H54 (cell line): ENCODE data around the gene PRAC2.

Source experiments
- DNase-seq: peaks from one replicate; pipeline ENCODE4 v3.0.0; 2011; ENCODE audit warnings: low spot score, mixed read lengths; ENCODE audit not compliant: insufficient read length
- FAIRE-seq: peaks from 3 replicates; lab custom pipeline; 2011; peaks lifted over from hg19 to GRCh38; lab: Jason Lieb, UNC
- POLR2A ChIP-seq: IDR thresholded peaks from 2 replicates; pipeline ENCODE4 v1.6.1; 2011; ENCODE audit warnings: low read depth, mild to moderate bottlenecking, low read length

PRAC2 gene

DNA sequence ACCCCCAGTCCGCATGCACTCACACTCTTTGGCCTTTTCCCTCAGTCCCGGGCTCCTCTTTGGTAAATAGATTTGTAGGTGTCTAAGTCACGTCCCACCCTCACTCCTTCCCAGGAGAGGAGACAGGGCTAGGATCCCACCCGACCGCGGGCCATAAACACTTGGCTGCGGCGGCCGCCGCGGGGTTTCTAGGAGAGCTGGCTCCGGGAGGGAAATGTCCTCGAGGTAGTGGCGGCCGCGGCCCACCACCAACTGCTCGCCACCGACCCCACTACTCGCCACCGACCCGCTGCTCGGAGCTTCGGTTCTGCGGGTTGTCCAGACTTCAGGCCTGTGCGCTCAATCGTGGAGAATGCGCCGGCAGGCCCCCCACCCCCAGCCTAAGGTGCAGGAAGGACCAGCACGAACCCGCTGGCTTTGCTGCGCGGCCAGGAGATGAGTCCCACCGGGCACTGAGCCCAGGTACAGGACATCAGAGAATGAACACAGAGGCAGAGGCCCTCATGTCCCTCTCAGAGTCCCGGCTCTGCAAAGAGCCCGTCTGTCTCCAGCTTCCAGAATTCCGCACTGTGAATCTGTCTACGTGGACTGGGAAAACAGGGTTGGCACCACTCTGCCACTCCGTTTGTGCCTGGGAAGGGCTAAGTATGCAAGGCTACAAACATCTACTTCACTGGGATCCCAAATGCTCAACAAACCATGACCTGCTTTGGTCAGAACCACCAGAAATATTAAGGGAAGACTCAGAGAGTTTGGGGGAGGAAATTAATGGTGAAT lies 2.5 kb downstream of the PRAC2 start:
- FAIRE-seq (no peak), DNase-seq (no peak)
- TF ChIP-seq POLR2A: no peak

DNA sequence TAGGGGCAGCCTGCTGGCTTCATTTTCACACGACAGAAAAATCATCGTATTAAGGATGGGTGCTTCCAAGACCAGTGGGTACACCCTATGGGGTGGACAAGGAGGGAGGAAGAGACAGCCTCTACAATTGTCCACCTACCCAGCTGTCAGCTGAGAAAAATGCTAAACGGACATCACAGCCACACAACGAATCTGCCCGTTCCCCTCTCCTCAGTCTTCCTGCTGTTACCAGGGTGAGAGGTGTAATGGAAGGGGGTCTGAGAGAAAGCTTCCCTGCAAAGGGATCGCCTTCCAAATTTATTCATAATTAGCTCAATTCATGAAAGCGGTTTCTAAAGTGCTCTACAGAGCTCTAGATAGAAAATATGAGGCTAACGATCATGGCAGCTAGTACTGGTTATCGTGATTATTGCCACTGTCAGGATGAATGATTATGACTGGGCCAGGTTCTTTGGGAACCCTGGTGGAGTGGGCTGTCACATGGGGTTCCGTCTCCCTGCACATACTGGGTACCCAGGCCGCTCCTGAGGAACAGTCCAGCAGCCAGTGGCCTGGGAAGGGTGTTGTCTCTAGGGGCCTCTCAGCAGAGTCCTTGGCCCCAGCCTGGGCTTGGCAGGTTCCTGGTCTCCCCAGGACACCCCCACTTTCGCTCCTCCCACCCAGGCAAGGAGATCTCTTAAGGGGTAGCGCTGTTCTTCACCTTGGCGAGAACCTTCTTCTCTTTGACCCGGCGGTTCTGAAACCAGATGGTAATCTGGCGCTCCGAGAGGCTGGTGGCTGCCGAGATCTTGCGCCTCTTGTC lies 3.3 kb downstream of the PRAC2 start:
- no peak for FAIRE-seq
- DNase-seq: no peak
- TF ChIP-seq POLR2A: no peak

DNA sequence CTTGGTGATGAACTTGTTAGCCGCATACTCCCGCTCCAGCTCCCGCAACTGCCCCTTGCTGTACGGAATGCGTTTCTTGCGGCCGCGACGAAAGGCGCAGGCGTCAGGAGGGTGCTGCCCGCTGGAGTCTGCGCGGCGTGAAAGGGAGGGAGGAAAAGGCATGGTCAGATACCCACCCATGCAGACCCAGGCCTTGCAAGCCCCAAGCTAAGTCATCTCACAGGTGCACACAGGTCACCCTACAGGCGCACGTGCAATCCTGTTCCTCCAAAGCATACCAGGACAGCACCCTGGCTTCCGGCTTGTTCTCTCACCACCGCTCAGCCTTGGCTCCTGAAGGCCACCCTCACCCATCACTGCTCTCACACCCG lies 3.9 kb downstream of the PRAC2 start:
- no peak for FAIRE-seq
- TF ChIP-seq POLR2A: no peak

DNA sequence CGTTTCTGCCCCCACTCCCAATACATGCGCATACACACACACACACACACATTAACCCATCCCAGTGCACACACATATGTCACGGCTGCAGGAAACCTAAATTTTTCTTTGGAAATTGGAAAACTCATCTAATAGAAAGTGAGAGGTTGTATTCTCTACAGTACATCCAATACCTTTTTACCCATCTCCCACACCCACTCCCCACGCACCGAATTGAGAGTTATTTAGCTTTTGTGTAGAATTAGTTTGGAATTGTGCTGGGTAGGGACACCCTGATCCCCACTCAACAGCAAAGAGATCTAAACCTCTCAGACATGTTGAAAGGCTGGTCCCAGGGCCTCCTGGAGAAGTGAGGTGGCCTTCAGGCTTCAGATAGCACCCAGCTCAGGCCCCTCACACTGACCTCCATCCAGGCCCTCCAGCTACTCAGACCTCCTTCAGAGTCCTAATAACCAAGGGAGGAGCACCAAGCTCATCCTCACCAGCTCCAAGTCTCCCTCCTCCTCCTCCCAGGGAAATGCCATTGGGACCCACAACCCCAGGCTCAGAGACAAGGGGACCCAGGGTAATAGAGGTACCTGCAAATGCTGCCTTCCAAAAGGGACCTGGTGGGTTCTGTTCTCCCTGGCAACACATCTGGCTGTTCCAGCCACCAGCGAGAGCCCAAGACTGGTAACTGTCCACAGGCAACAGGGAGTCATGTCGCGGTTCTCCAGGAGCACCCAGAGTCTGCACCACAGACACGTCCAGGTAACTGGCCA lies 4.6 kb downstream of the PRAC2 start:
- DNase-seq (no peak), FAIRE-seq (no peak)
- TF ChIP-seq POLR2A: no peak

More for the DNA sequence above, 3.9 kb downstream of the PRAC2 start:
- DNase-seq: no peak

DNA sequence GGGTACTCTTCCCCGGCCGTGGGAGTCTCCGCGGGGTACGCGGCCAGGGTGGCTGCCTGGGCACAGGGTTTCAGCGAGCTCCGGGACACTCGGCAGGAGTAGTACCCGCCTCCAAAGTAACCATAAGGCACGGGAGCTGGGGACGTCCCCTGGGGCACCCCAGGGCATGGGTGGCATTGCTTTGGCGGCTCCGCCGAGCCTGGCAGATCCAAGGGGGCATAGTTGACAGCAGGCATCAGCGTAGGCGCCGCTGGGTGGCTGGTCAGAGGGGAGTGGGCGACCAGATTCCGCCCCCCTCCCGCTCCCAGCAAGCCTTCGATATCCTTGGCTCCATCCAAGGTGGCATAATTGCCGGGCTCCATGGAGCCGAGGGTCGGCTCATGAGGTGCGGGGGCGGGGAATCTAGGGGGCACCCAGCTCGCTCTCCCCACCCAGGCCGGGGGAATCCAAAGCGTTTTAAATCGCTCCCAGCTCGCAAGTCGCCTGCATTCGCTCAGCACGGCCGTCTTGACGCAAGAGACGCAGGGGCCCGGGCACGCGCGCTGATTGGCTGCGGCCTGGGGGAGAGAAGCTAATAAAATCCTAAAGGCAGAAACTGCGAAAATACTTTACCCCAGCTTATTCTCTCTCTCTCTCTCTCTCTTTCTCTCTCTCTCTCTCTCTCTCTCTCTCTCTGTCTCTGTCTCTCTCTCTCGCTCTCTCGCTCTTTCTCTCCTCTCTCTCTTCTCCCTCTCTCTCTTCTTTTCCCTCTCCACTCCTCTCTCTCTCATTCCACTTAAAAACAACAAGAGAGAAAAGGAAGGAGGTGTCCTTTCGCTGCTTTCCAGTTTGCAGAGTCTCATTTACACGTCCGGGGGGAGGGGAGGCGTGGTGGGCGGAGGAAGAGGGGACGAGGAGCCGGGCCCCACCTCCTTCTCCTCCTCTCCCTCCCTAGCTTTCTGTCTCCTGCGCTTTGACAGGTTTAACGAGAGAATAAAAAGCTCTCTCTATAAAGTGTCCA lies 5.5 kb downstream of the PRAC2 start, which contains the start of gene HOXB13:
HOXB13 (minus strand) TSS at position 519 of the 1,000 bp plus-strand sequence; CDS start at position 362, 157 bp downstream.
- no peak for FAIRE-seq
- no peak for TF ChIP-seq POLR2A
- DNase-seq: peak; percentile 85

DNA sequence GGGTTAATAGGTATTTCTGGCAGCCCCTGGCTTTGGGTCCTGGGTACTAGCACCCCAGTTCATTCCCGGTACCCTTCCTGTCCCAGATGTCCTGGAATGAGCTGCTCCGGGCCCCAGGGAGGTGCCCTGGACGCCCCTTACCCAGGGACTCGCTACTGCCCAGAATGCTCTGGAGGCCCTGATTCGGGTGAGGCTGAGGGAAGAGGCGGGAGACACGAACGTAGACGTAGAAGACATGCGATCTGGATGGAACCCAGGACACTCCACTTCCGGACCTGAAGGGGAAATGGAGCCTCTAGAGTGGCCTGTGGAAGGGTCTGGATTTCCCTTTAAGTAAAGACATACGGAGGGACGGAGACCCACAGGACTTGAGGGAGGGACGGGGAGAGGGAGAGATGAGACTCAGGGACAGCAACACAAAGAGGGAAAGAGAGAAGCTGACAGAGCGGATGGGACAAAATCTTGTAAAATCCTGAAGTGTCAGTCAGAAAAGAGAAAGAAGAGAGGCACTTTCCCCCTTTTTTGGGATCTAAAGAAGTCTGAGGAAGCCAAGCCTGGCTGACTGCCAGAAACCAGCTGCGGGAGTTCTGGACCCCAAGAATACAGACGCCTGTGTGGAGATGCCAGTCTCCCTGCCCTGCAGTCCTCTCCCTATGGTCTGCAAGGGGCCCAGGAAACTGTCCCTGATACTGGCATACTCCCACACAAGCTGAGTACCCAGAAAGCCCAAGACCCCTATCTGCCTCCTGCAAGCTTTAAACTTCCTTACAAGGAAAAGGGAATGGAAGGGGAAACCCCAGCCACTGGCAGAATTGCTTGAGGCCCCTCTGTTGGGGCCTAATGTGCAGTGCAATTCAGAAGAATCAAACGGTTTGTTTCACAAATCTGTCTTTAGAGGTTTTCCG lies 6.6 kb downstream of the PRAC2 start:
- no peak; the same call in 1 of the 2 replicates for TF ChIP-seq POLR2A
- DNase-seq: no peak
- no peak for FAIRE-seq

DNA sequence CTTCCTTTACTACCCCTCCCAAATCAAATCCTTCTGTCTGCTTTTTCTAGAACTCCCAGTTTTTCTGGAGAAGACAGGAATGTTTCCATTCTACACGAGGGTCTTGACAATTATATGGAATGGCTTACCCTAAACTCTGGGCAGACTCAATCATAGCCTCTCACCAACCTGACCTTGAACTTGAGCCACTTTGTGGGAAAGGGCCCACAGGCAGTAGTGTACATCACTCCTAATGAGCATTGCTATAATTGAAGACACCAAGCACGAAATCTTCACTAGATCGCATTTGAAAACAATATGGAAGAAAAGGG lies 7.2 kb downstream of the PRAC2 start:
- DNase-seq (no peak), FAIRE-seq (no peak)
- TF ChIP-seq POLR2A: no peak

DNA sequence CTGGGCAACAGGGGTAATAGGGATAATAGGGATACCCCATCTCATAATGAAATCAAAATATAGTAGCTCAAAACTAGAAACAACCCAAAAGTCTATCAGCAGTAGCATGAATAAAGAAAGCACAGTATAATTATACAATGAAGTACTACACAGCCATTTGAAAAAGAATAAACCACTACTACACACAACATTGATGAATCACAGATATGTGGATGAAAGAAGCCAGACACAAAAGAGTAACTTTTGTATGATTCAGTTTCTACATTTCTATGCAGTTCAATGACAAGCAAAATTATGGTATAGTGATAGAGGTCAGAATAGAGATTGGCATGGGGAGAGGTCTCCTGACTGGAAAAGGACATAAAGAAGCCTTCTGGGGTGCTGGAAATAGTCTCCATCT lies 8.4 kb downstream of the PRAC2 start:
- FAIRE-seq: no peak
- no peak for TF ChIP-seq POLR2A

DNA sequence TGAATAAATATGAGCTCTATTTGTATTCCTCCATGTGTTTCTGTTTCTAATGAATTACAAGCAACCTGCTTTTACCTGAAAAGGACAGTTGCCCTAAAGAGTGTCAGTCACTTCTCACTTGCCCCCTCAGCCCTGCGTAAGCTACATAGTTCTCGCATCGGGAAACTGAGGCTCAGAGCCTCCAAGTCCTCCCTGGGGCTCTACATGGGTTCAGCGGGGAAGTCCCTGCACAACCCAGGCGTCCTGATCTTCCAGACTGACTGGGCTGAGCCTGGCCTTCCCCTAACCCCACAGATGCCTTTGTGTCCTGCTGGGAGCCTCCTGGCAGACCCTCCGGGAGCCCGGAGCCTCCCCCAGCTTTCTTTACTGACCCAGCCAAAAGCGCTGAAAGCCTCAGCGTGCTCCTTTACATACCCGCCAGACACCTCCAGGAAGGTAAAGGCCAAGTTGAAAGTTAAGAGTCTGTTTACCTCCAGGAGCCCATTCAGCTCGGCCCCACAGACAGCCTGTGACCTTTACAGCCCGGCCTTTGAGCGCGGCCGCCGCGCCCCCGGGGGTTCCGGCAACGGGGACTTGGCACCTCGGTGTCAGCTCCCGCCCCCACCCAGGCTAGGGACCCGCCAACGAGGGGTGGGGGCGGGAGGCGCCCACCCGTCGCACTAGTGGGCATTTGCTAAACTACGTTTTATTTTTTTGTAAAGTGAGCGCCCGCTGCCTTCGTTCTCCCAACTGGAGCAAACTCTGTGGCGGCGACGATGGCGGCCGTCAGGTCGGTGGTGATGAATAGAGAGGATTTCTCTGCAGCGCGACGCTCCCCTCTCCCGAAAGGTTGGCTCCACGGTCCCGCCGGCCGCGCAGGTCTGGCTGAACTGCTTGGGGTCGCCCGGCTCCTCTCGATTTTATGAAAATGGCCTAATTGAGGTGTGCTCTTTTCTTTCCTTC lies 10.0 kb downstream of the PRAC2 start:
- no peak for FAIRE-seq
- no peak for TF ChIP-seq POLR2A
- DNase-seq: no peak

More for the DNA sequence above, 8.4 kb downstream of the PRAC2 start:
- no peak for DNase-seq

DNA sequence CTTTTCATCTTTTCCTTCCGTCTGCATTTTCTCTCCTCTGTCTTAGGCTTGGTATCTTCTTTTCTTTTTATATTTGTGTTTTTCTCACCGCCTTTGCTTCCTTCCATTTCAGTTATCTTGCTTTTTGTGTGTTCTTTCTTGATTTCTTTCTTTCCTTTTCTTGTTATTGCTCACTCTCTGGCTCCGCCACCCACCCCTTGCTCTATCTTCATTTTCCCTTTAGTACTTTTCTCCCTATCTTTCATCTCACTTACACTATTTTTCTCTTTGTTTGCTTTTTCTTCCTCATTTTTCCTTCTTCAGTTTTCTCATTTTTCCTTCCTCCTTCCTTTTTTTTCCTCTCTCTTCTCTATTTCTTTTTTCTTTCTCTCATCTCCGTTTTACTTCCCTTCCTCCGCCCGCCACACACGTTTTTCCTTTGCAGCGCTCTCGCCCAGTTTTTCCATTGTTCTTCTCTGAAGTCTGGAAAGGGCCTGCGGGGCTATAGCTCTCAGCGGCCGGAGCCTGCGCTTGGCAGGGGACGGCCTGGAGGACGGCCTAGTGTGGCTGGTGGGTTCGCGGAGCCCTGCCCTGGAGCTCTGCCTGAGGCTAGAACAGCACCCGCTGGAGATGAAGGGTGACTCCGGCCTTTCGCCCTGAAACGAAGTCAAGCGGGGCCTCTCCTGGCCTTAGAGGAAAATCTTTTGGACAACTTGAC lies 10.8 kb downstream of the PRAC2 start:
- no peak for FAIRE-seq

More for the DNA sequence above, 10.8 kb downstream of the PRAC2 start:
- no peak for TF ChIP-seq POLR2A
- DNase-seq: no peak
